ENCODE results near the gene TTN.
"Not testable (repeated sequence)": the region's sequence is repeated elsewhere in the genome, so short reads cannot be mapped to it uniquely, and the experiment has no call there.

Gene TTN

GRCh38 chr2:178732913-178733312 is 74.3 kb downstream of the TTN start:
- DNase-seq: no peak

- DNase-seq: no peak
These were observed 75.9 kb downstream of the TTN start for GRCh38 chr2:178731300-178731699.

- no peak for DNase-seq
These were observed 77.2 kb downstream of the TTN start for GRCh38 chr2:178730049-178730448.

- no peak for DNase-seq
These were observed 83.4 kb downstream of the TTN start for GRCh38 chr2:178723786-178724346.

GRCh38 chr2:178722296-178722695 is 84.9 kb downstream of the TTN start:
- no peak for DNase-seq

- no peak for DNase-seq
These were observed 88.2 kb downstream of the TTN start for GRCh38 chr2:178718988-178719387.

GRCh38 chr2:178718283-178718682 is 88.9 kb downstream of the TTN start:
- no peak for DNase-seq

GRCh38 chr2:178716394-178716793 is 90.8 kb downstream of the TTN start:
- DNase-seq: no peak

GRCh38 chr2:178715366-178715765 is 91.9 kb downstream of the TTN start:
- no peak for DNase-seq

GRCh38 chr2:178707476-178707875 is 99.7 kb downstream of the TTN start:
- no peak for DNase-seq

- DNase-seq: no peak
These were observed 102.3 kb downstream of the TTN start for GRCh38 chr2:178704876-178705275.

- DNase-seq: no peak
These were observed 104.9 kb downstream of the TTN start for GRCh38 chr2:178702361-178702760.

GRCh38 chr2:178700922-178701342 is 106.3 kb downstream of the TTN start:
- peak in 2 of 3 experiments; percentile 12 to 31 for DNase-seq

- DNase-seq: no peak
These were observed 107.1 kb downstream of the TTN start for GRCh38 chr2:178700136-178700535.

- no peak for DNase-seq
These were observed 114.4 kb downstream of the TTN start for GRCh38 chr2:178692845-178693244.

GRCh38 chr2:178689808-178690207 is 117.4 kb downstream of the TTN start:
- DNase-seq: no peak

GRCh38 chr2:178683877-178684276 is 123.3 kb downstream of the TTN start:
- no peak for DNase-seq

GRCh38 chr2:178681081-178681480 is 126.1 kb downstream of the TTN start:
- no peak for DNase-seq

- peak in 1 of 3 experiments; percentile 23 for DNase-seq
These were observed 127.3 kb downstream of the TTN start for GRCh38 chr2:178679891-178680290.

- DNase-seq: no peak
These were observed 129.6 kb downstream of the TTN start for GRCh38 chr2:178677599-178677998.

GRCh38 chr2:178676046-178676445 is 131.2 kb downstream of the TTN start:
- no peak for DNase-seq

GRCh38 chr2:178674122-178674521 is 133.1 kb downstream of the TTN start:
- peak in 1 of 3 experiments; percentile 8 for DNase-seq

GRCh38 chr2:178666458-178666857 is 140.8 kb downstream of the TTN start:
- no peak for DNase-seq

- DNase-seq: not testable (repeated sequence)
These were observed 148.7 kb downstream of the TTN start for GRCh38 chr2:178658480-178658879.

- peak in 1 of 3 experiments; percentile 30 for DNase-seq
These were observed 156.7 kb downstream of the TTN start for GRCh38 chr2:178650554-178650953.

GRCh38 chr2:178644919-178645318 is 162.3 kb downstream of the TTN start:
- DNase-seq: no peak

Measured in NCI-H1417 (cell line).